ENCODE data around the gene SAPCD2. TPM values are rescaled to one million over a fixed set of nuclear protein-coding genes. Genes with fewer than 3 reads are reported as not detected.

Gene SAPCD2
- total and polyA plus RNA-seq, 2 donors from 2014 or later = 1.7 to 2.3 TPM

DNA sequence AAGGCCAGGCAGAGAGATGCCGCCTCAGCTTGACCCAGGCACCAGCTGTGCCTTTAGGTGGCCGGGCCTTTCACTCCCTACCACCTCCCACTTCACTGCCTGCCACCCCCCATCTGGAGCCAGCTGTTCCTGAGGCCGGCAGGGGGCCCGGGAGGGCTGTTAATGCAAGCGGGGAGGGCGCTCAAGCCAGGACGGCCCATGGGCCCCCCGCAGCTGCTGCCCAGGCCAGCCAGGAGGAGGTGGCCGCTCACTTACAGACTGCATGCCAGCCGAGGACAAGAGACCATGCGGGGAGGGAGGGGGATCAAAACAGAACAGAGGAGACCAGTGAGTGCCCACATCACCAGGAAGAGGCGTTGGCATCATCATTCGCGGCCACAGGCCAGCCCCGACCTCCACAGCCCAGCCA is 46.8 kb downstream of the SAPCD2 start:
- H3K9ac ChIP-seq (ENCODE audit: low read length in 3 of 3) = no peak overlapping the region
- no peaks in the 10 kb centered on the region for H3K27me3 ChIP-seq (ENCODE audit: control insufficient read depth, insufficient read depth, low read length)
- peaks cover 0 to 25% (median 11%) of the 10 kb centered on the region in 3 donors for H3K4me1 ChIP-seq (ENCODE audit: control insufficient read depth in 2 of 3, insufficient read depth in 2 of 3, low read depth in 1 of 3, low read length in 3 of 3)
- no peaks in the 10 kb centered on the region for H3K36me3 ChIP-seq (ENCODE audit: control insufficient read depth in 2 of 3, insufficient read depth in 3 of 3, low read length in 3 of 3)
- H3K4me3 ChIP-seq (ENCODE audit: low read length in 3 of 3) = no peak overlapping the region
- DNase-seq (no peak), FAIRE-seq (no peak)
- no peak overlapping the region for H3K27ac ChIP-seq (ENCODE audit: low read depth in 2 of 2, low read length in 2 of 2)
- intact Hi-C loops (cut with DNase I) = loop anchor here (10.0 kb wide), 1 partner anchor 69 kb away; the partner anchor contains the start of gene LCN12
- TF ChIP-seq, protein P1, sequence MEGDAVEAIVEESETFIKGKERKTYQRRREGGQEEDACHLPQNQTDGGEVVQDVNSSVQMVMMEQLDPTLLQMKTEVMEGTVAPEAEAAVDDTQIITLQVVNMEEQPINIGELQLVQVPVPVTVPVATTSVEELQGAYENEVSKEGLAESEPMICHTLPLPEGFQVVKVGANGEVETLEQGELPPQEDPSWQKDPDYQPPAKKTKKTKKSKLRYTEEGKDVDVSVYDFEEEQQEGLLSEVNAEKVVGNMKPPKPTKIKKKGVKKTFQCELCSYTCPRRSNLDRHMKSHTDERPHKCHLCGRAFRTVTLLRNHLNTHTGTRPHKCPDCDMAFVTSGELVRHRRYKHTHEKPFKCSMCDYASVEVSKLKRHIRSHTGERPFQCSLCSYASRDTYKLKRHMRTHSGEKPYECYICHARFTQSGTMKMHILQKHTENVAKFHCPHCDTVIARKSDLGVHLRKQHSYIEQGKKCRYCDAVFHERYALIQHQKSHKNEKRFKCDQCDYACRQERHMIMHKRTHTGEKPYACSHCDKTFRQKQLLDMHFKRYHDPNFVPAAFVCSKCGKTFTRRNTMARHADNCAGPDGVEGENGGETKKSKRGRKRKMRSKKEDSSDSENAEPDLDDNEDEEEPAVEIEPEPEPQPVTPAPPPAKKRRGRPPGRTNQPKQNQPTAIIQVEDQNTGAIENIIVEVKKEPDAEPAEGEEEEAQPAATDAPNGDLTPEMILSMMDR (IDR thresholded peaks at IDR 0.05; ENCODE audit: borderline replicate concordance, extremely low read depth, insufficient read depth) = no peak
- no peaks in the 10 kb centered on the region for H3K9me3 ChIP-seq (ENCODE audit: control insufficient read depth in 2 of 3, insufficient read depth in 1 of 3, low read length in 3 of 3)

DNA sequence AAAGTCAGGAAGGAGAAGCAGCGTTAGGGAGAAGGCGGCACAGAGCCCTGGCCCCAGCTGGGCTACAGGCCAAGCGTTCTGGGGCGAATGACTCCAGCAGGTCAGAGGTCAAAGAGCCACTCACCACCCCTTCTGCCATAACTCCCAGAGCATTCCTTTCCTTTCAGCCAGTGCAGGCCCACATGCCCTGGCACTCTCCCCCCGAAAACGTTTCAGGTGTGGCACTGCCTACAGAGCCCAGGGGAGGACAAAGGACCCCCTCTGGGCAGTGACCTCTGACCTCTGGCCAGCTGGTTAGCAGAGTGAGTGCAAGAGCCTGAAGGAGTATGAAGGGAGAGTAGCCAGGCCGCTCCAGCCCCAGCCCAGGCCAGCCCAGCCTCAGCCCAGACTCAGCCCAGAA is 47.2 kb downstream of the SAPCD2 start:
- no peak for FAIRE-seq
- H3K27me3 ChIP-seq (ENCODE audit: control insufficient read depth, insufficient read depth, low read length) = no peaks in the 10 kb centered on the region
- TF ChIP-seq, protein P1 (IDR thresholded peaks at IDR 0.05; ENCODE audit: borderline replicate concordance, extremely low read depth, insufficient read depth) = no peak
- DNase-seq = no peak
- H3K4me3 ChIP-seq (ENCODE audit: low read length in 3 of 3) = no peak overlapping the region
- intact Hi-C loops (cut with DNase I) = loop anchor here (10.0 kb wide), 1 partner anchor 68 kb away; the partner anchor contains the start of gene LCN12
- H3K36me3 ChIP-seq (ENCODE audit: control insufficient read depth in 2 of 3, insufficient read depth in 3 of 3, low read length in 3 of 3) = no peaks in the 10 kb centered on the region
- no peaks in the 10 kb centered on the region for H3K9me3 ChIP-seq (ENCODE audit: control insufficient read depth in 2 of 3, insufficient read depth in 1 of 3, low read length in 3 of 3)
- no peak overlapping the region for H3K9ac ChIP-seq (ENCODE audit: low read length in 3 of 3)
- no peak overlapping the region for H3K27ac ChIP-seq (ENCODE audit: low read depth in 2 of 2, low read length in 2 of 2)
- peaks cover 0 to 22% (median 10%) of the 10 kb centered on the region in 3 donors for H3K4me1 ChIP-seq (ENCODE audit: control insufficient read depth in 2 of 3, insufficient read depth in 2 of 3, low read depth in 1 of 3, low read length in 3 of 3)

DNA sequence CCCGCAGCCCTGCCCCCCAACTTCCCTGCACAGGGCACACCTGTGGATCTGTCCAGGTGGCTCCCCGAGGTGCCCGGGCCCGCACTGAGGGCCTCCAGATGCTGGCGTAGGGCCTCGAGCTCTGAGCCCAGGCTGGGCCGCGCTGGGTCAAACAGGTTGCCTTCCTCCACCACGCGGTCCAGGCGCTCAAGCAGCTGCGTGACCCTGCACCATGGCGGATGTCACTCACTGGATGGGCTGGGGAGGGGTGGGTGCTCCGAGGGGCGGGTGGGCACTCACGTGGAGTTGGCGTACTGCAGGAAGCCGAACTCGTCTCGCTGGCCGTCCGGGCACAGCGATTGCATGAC is 47.7 kb downstream of the SAPCD2 start:
- Histone ChIP-seq H3K27me3 (ENCODE audit: control insufficient read depth, insufficient read depth, low read length) (no peaks in the 10 kb centered on the region), H3K9me3 (ENCODE audit: control insufficient read depth in 2 of 3, insufficient read depth in 1 of 3, low read length in 3 of 3) (no peaks in the 10 kb centered on the region), H3K36me3 (ENCODE audit: control insufficient read depth in 2 of 3, insufficient read depth in 3 of 3, low read length in 3 of 3) (no peaks in the 10 kb centered on the region), H3K4me3 (ENCODE audit: low read length in 3 of 3) (no peak overlapping the region), H3K4me1 (ENCODE audit: control insufficient read depth in 2 of 3, insufficient read depth in 2 of 3, low read depth in 1 of 3, low read length in 3 of 3) (peaks cover 0 to 22% (median 10%) of the 10 kb centered on the region in 3 donors), H3K27ac (ENCODE audit: low read depth in 2 of 2, low read length in 2 of 2) (no peak overlapping the region), H3K9ac (ENCODE audit: low read length in 3 of 3) (no peak overlapping the region)
- FAIRE-seq (no peak), DNase-seq (no peak)
- TF ChIP-seq, protein P1 (IDR thresholded peaks at IDR 0.05; ENCODE audit: borderline replicate concordance, extremely low read depth, insufficient read depth) = no peak
- intact Hi-C loops (cut with DNase I) = loop anchor here (10.0 kb wide), 1 partner anchor 68 kb away; the partner anchor contains the start of gene LCN12
